Body of pancreas (tissue), 4 donors: ENCODE data around the gene AMPD3.

ENCODE experiments used
- POLR2A ChIP-seq, 3 donors: fragments of 450-650 bp; IDR thresholded peaks; one replicate each; pipeline ENCODE4 v1.6.1; 2016; ENCODE audit warnings: antibody characterized with exemption in 3 of 3, mild to moderate bottlenecking in 2 of 3
- TF ChIP-seq, protein P1 (sequence below), 7 experiments: fragments of 450-650 bp in 4 of 7; fragments of 200-600 bp in 3 of 7; sonication (generic) in 3 of 7; IDR thresholded peaks; one replicate each; pipeline ENCODE4 v1.5.1; 2016 to 2019; ENCODE audit warnings: antibody characterized with exemption in 7 of 7

DNA sequence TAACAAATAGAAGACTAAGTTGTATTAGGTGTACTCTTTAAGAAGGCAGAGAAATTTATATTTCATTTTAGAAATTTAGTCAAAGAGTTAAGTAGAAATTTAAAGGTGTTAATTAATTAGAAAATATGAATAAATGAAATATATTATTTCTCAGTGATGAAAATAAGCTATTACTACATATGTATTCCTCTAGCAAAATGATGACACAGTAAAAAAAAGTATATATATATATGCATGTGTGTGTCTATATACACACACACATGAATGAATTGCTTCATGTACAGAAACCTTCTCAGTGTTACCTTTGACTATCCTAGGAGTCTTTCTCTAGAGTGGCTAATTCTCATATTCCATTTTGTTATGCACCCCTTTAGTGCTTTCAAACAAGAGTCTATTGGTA, 78.3 kb downstream of the AMPD3 start:
- TF ChIP-seq, protein P1, sequence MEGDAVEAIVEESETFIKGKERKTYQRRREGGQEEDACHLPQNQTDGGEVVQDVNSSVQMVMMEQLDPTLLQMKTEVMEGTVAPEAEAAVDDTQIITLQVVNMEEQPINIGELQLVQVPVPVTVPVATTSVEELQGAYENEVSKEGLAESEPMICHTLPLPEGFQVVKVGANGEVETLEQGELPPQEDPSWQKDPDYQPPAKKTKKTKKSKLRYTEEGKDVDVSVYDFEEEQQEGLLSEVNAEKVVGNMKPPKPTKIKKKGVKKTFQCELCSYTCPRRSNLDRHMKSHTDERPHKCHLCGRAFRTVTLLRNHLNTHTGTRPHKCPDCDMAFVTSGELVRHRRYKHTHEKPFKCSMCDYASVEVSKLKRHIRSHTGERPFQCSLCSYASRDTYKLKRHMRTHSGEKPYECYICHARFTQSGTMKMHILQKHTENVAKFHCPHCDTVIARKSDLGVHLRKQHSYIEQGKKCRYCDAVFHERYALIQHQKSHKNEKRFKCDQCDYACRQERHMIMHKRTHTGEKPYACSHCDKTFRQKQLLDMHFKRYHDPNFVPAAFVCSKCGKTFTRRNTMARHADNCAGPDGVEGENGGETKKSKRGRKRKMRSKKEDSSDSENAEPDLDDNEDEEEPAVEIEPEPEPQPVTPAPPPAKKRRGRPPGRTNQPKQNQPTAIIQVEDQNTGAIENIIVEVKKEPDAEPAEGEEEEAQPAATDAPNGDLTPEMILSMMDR (IDR thresholded peaks at IDR 0.05), result no peak
- no peak for TF ChIP-seq POLR2A (IDR thresholded peaks at IDR 0.05)
